GM19438 (cell line): ENCODE data around the gene RHBDD2.
A peak's percentile ranks its signal among the peaks of the same experiment; 100 is the strongest.
"Not testable (repeated sequence)": the region's sequence is repeated elsewhere in the genome, so short reads cannot be mapped to it uniquely, and the experiment has no call there.

Experiments
- ATAC-seq: cut with Tn5 transposase; IDR thresholded peaks from one replicate; pipeline ENCODE4 v1.9.1; 2021; ENCODE audit warnings: low read depth; ENCODE audit not compliant: unreplicated experiment

The RHBDD2 gene

GRCh38 chr7:75888464-75889222, 9.8 kb downstream of the RHBDD2 start:
- ATAC-seq: no peak

GRCh38 chr7:75889223-75889825, 10.5 kb downstream of the RHBDD2 start:
- no peak for ATAC-seq

- ATAC-seq: no peak
These were observed 11.0 kb downstream of the RHBDD2 start for GRCh38 chr7:75889826-75890225.

- not testable (repeated sequence) for ATAC-seq
These were observed 12.4 kb downstream of the RHBDD2 start for GRCh38 chr7:75891237-75891636.

GRCh38 chr7:75891815-75892411, 13.1 kb downstream of the RHBDD2 start:
- no peak for ATAC-seq

- ATAC-seq: no peak
These were observed 13.9 kb downstream of the RHBDD2 start for GRCh38 chr7:75892634-75893272.

- ATAC-seq: no peak
These were observed 18.0 kb downstream of the RHBDD2 start for GRCh38 chr7:75896803-75897327.

GRCh38 chr7:75900617-75901315, 21.9 kb downstream of the RHBDD2 start:
- no peak for ATAC-seq

GRCh38 chr7:75905785-75906604, 27.2 kb downstream of the RHBDD2 start:
- no peak for ATAC-seq

- ATAC-seq: no peak
These were observed 28.3 kb downstream of the RHBDD2 start for GRCh38 chr7:75906991-75907667.

GRCh38 chr7:75907668-75908039, 28.8 kb downstream of the RHBDD2 start:
- ATAC-seq: not testable (repeated sequence)

GRCh38 chr7:75909521-75910132, 30.8 kb downstream of the RHBDD2 start:
- no peak for ATAC-seq

- not testable (repeated sequence) for ATAC-seq
These were observed 32.4 kb downstream of the RHBDD2 start for GRCh38 chr7:75911186-75911585.

GRCh38 chr7:75913437-75913836, 34.6 kb downstream of the RHBDD2 start:
- ATAC-seq: no peak

- ATAC-seq: no peak
These were observed 35.4 kb downstream of the RHBDD2 start for GRCh38 chr7:75914169-75914654.

- peak; percentile 86 for ATAC-seq
These were observed 36.0 kb downstream of the RHBDD2 start, which contains the start of gene POR for GRCh38 chr7:75914655-75915415. Gene POR, plus strand, starts transcription at chr7:75915155. Its CDS starts 38,847 bp downstream, at chr7:75954002.

GRCh38 chr7:75915416-75916156, 36.8 kb downstream of the RHBDD2 start:
- ATAC-seq: no peak
